ENCODE measurements around the gene BAIAP2.

DNA sequence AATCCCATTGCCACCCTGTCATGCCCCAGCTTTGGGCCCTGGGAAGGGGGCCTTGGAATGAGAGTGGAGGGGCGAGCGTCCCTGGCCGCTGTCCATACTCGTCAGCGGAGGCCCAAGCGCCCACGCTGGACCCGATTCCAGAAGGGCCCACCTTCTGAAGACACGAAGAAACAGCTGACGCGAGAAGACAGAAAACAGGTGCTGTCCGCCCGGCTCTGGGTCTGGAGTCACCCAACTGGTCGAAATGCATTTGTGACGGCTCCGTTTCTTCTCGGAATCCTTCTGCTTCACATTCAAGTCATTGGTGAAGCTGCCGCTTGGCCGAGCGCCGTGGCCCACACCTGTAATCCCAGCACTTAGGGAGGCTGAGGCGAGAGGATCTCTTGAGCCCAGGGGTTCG, 77.5 kb downstream of the BAIAP2 start:
- TF ChIP-seq, protein P1, sequence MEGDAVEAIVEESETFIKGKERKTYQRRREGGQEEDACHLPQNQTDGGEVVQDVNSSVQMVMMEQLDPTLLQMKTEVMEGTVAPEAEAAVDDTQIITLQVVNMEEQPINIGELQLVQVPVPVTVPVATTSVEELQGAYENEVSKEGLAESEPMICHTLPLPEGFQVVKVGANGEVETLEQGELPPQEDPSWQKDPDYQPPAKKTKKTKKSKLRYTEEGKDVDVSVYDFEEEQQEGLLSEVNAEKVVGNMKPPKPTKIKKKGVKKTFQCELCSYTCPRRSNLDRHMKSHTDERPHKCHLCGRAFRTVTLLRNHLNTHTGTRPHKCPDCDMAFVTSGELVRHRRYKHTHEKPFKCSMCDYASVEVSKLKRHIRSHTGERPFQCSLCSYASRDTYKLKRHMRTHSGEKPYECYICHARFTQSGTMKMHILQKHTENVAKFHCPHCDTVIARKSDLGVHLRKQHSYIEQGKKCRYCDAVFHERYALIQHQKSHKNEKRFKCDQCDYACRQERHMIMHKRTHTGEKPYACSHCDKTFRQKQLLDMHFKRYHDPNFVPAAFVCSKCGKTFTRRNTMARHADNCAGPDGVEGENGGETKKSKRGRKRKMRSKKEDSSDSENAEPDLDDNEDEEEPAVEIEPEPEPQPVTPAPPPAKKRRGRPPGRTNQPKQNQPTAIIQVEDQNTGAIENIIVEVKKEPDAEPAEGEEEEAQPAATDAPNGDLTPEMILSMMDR (IDR thresholded peaks at IDR 0.05) = no peak
- no peak for TF ChIP-seq POLR2A (IDR thresholded peaks at IDR 0.05)
